H9 (cell line): ENCODE data around the gene MYCBP2. TPM values are rescaled to one million over a fixed set of nuclear protein-coding genes. Genes with fewer than 3 reads are reported as not detected.

ENCODE experiments used
- DNase-seq: peaks from one replicate; pipeline ENCODE4 v3.0.0-alpha.2; 2017
- H2AFZ ChIP-seq: one replicate; pipeline ENCODE4 v1.6.1; 2013; ENCODE audit warnings: mild to moderate bottlenecking, low read length, control low read depth, moderate library complexity
- H2AK5ac ChIP-seq: 2 replicates; pipeline ENCODE4 v1.6.1; 2013; ENCODE audit warnings: low read length, control low read depth, mixed read lengths; ENCODE audit not compliant: insufficient read length
- H2BK120ac ChIP-seq: one replicate; pipeline ENCODE4 v1.6.1; 2013; ENCODE audit warnings: low read depth, mild to moderate bottlenecking, low read length, control low read depth, inconsistent platforms; ENCODE audit not compliant: poor library complexity, severe bottlenecking
- H2BK12ac ChIP-seq: 2 replicates; pipeline ENCODE4 v1.6.1; 2013; ENCODE audit warnings: low read length, control low read depth, mixed read lengths, low read depth; ENCODE audit not compliant: insufficient read length
- H2BK15ac ChIP-seq: 2 replicates; pipeline ENCODE4 v1.6.1; 2013; ENCODE audit warnings: low read depth, low read length, control low read depth
- H2BK20ac ChIP-seq: one replicate; pipeline ENCODE4 v1.6.1; 2013; ENCODE audit warnings: low read depth, mild to moderate bottlenecking, low read length, control low read depth, inconsistent platforms; ENCODE audit not compliant: poor library complexity, severe bottlenecking
- H2BK5ac ChIP-seq: 2 replicates; pipeline ENCODE4 v1.6.1; 2013; ENCODE audit warnings: low read length, control low read depth, mixed read lengths; ENCODE audit not compliant: insufficient read length
- H3K14ac ChIP-seq: 2 replicates; pipeline ENCODE4 v1.6.1; 2013; ENCODE audit warnings: low read length, control low read depth; ENCODE audit not compliant: insufficient read depth
- H3K18ac ChIP-seq: 2 replicates; pipeline ENCODE4 v1.6.1; 2013; ENCODE audit warnings: low read depth, mild to moderate bottlenecking, mixed read lengths, low read length, control low read depth; ENCODE audit not compliant: insufficient read length
- H3K23ac ChIP-seq: 2 replicates; pipeline ENCODE4 v1.6.1; 2013; ENCODE audit warnings: low read length, control low read depth, mixed read lengths, low read depth; ENCODE audit not compliant: insufficient read length
- H3K23me2 ChIP-seq: 2 replicates; pipeline ENCODE4 v1.6.1; 2013; ENCODE audit warnings: low read depth, mild to moderate bottlenecking, mixed read lengths, low read length, control low read depth; ENCODE audit not compliant: insufficient read length, poor library complexity, severe bottlenecking
- H3K27ac ChIP-seq: 2 replicates; pipeline ENCODE4 v1.5.1; 2013; ENCODE audit warnings: low read length, control low read depth, mixed read lengths, low read depth; ENCODE audit not compliant: insufficient read length
- H3K27me3 ChIP-seq: 2 replicates; pipeline ENCODE4 v1.6.1; 2013; ENCODE audit warnings: low read length, control low read depth, inconsistent platforms; ENCODE audit not compliant: insufficient read depth
- H3K4ac ChIP-seq: 2 replicates; pipeline ENCODE4 v1.6.1; 2013; ENCODE audit warnings: low read depth, mild to moderate bottlenecking, control low read depth, inconsistent platforms, low read length, moderate library complexity
- H3K4me1 ChIP-seq: 2 replicates; pipeline ENCODE4 v1.6.1; 2013; ENCODE audit warnings: low read length, control low read depth, inconsistent platforms; ENCODE audit not compliant: insufficient read depth
- H3K4me2 ChIP-seq: 2 replicates; pipeline ENCODE4 v1.6.1; 2013; ENCODE audit warnings: low read length, control low read depth, mixed read lengths; ENCODE audit not compliant: insufficient read length, insufficient read depth
- H3K56ac ChIP-seq: 2 replicates; pipeline ENCODE4 v1.6.1; 2013; ENCODE audit warnings: low read depth, mild to moderate bottlenecking, mixed read lengths, low read length, control low read depth; ENCODE audit not compliant: insufficient read length
- H3K79me1 ChIP-seq: 2 replicates; pipeline ENCODE4 v1.6.1; 2013; ENCODE audit warnings: low read depth, mild to moderate bottlenecking, moderate library complexity, low read length, control low read depth, inconsistent platforms; ENCODE audit not compliant: insufficient read depth, poor library complexity, severe bottlenecking
- H3K79me2 ChIP-seq: 2 replicates; pipeline ENCODE4 v1.6.1; 2013; ENCODE audit warnings: low read length, control low read depth, inconsistent platforms; ENCODE audit not compliant: insufficient read depth
- H3K9ac ChIP-seq: 2 replicates; pipeline ENCODE4 v1.6.1; 2013; ENCODE audit warnings: low read length, control low read depth, mixed read lengths; ENCODE audit not compliant: insufficient read length; ENCODE audit errors: extremely low read depth
- H3K9me3 ChIP-seq: one replicate; pipeline ENCODE4 v1.6.1; 2013; ENCODE audit warnings: low read depth, low read length, inconsistent platforms; ENCODE audit not compliant: control insufficient read depth
- H3T11ph ChIP-seq: one replicate; pipeline ENCODE4 v1.6.1; 2013; ENCODE audit warnings: mild to moderate bottlenecking, low read length, control low read depth, inconsistent platforms
- H4K20me1 ChIP-seq: one replicate; pipeline ENCODE4 v1.6.1; 2013; ENCODE audit not compliant: control insufficient read depth, insufficient read length, insufficient read depth
- H4K5ac ChIP-seq: 2 replicates; pipeline ENCODE4 v1.6.1; 2013; ENCODE audit warnings: low read depth, mild to moderate bottlenecking, mixed read lengths, low read length, control low read depth; ENCODE audit not compliant: insufficient read length
- H4K8ac ChIP-seq: replicated peaks from 2 replicates; pipeline ENCODE4 v1.6.1; 2013; ENCODE audit warnings: low read length, control low read depth, mixed read lengths, low read depth; ENCODE audit not compliant: insufficient read length
- H4K91ac ChIP-seq: 2 replicates; pipeline ENCODE4 v1.6.1; 2013; ENCODE audit warnings: low read depth, mild to moderate bottlenecking, moderate library complexity, mixed read lengths, low read length, control low read depth; ENCODE audit not compliant: insufficient read length
- H3K27ac Mint-ChIP-seq, 3 experiments: 2 replicates in 2 of 3; 3 replicates in 1 of 3; pipeline ENCODE4 v1.8.0; 2020 to 2021; ENCODE audit warnings: mixed read lengths in 3 of 3, mild to moderate bottlenecking in 1 of 3, moderate library complexity in 1 of 3
- H3K27me3 Mint-ChIP-seq: 2 replicates; pipeline ENCODE4 v1.8.0; 2021; ENCODE audit warnings: low read depth, mild to moderate bottlenecking, moderate library complexity, mixed read lengths
- H3K36me3 Mint-ChIP-seq, 3 experiments: 2 replicates in 2 of 3; 3 replicates in 1 of 3; pipeline ENCODE4 v1.8.0; 2020 to 2021; ENCODE audit warnings: low read depth in 3 of 3, mixed read lengths in 3 of 3; ENCODE audit not compliant: insufficient read depth in 1 of 3
- H3K4me1 Mint-ChIP-seq, 2 experiments: 2 replicates each; pipeline ENCODE4 v1.8.0; 2020; ENCODE audit warnings: mixed read lengths in 2 of 2
- H3K4me3 Mint-ChIP-seq, 2 experiments: 2 replicates in 1 of 2; 3 replicates in 1 of 2; pipeline ENCODE4 v1.8.0; 2020 to 2021; ENCODE audit warnings: mild to moderate bottlenecking in 2 of 2, mixed read lengths in 2 of 2, moderate library complexity in 1 of 2
- H3K9me3 Mint-ChIP-seq, 2 experiments: 2 replicates in 1 of 2; 3 replicates in 1 of 2; pipeline ENCODE4 v1.8.0; 2020; ENCODE audit warnings: mild to moderate bottlenecking in 2 of 2, mixed read lengths in 2 of 2, moderate library complexity in 1 of 2
- WGBS: extraction: QIAGEN DNeasy Blood & Tissue Kit; methylation state at CpG from one replicate; pipeline ENCODE4 v1.1.7; 2013; ENCODE audit warnings: missing lambda C conversion rate, low lambda C conversion rate, mixed read lengths; ENCODE audit not compliant: insufficient read length; ENCODE audit errors: extremely low coverage; 5-methylcytosine and 5-hydroxymethylcytosine counted together
- total RNA-seq: library from RNA; stranded (reverse); gene quantifications from 2 replicates; pipeline ENCODE4 v1.2.1, GENCODE V29; 2021
- TF ChIP-seq, protein P1 (sequence below): fragments of 200-600 bp; sonication (generic); conservative IDR thresholded peaks from 3 replicates; pipeline ENCODE4 v1.8.0; 2021; ENCODE audit warnings: antibody characterized with exemption, mild to moderate bottlenecking

MYCBP2 gene
- total RNA-seq, 1 experiment from 2014 or later: 32.0 TPM

DNA sequence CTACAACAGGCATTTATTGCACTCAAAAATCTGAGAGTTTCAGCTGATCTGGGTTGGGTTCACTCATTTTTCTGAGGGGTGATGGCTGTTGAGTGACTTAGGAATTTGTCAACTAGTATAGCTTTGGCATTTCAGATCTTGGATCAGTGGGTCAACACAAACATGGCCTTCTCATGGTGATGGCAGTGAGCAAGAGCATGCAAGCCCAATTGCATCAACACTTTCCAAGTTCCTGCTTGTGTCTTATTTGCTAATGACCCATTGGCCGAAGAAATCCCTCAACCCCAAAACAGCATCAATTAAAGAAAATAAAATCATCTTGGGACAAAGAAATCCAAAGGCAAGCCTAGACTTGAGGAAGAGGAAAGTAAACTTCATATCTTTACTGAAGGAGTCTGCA is 23.9 kb upstream of the MYCBP2 start:
- no CpG with 5 or more reads among the region's 1 CpG for WGBS
- H2BK5ac ChIP-seq: no peak overlapping the region

More for the DNA sequence above, 23.9 kb upstream of the MYCBP2 start:
- Histone ChIP-seq H2AK5ac (no peak overlapping the region), H3K56ac (no peak overlapping the region), H3K23ac (no peak overlapping the region), H3K9me3 (no peaks in the 10 kb centered on the region), H3K27me3 (no peaks in the 10 kb centered on the region), H3T11ph (no peak overlapping the region), H3K4me2 (no peak overlapping the region), H3K23me2 (no peaks in the 10 kb centered on the region), H3K79me1 (no peaks in the 10 kb centered on the region), H4K91ac (no peak overlapping the region), H2AFZ (no peak overlapping the region), H4K20me1 (no peaks in the 10 kb centered on the region), H3K4ac (no peak overlapping the region), H3K9ac (no peak overlapping the region), H2BK12ac (no peak overlapping the region), H4K8ac (no peak overlapping the region), H3K18ac (no peak overlapping the region), H4K5ac (no peak overlapping the region), H3K4me1 (no peaks in the 10 kb centered on the region), H3K14ac (no peak overlapping the region), H2BK120ac (no peak overlapping the region), H3K27ac (no peak overlapping the region), H3K79me2 (no peaks in the 10 kb centered on the region), H2BK20ac (no peak overlapping the region), H2BK15ac (no peak overlapping the region)
- DNase-seq: no peak
- Mint-ChIP-seq H3K9me3 (no peaks in the 10 kb centered on the region), H3K4me3 (no peak overlapping the region), H3K27ac (no peak overlapping the region), H3K27me3 (no peaks in the 10 kb centered on the region; the same call in none of the 2 replicates), H3K36me3 (no peaks in the 10 kb centered on the region), H3K4me1 (no peaks in the 10 kb centered on the region)
- TF ChIP-seq, protein P1, sequence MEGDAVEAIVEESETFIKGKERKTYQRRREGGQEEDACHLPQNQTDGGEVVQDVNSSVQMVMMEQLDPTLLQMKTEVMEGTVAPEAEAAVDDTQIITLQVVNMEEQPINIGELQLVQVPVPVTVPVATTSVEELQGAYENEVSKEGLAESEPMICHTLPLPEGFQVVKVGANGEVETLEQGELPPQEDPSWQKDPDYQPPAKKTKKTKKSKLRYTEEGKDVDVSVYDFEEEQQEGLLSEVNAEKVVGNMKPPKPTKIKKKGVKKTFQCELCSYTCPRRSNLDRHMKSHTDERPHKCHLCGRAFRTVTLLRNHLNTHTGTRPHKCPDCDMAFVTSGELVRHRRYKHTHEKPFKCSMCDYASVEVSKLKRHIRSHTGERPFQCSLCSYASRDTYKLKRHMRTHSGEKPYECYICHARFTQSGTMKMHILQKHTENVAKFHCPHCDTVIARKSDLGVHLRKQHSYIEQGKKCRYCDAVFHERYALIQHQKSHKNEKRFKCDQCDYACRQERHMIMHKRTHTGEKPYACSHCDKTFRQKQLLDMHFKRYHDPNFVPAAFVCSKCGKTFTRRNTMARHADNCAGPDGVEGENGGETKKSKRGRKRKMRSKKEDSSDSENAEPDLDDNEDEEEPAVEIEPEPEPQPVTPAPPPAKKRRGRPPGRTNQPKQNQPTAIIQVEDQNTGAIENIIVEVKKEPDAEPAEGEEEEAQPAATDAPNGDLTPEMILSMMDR: no peak
